ENCODE data around the gene TPRN.
A peak's percentile ranks its signal among the peaks of the same experiment; 100 is the strongest.

TPRN gene

DNA sequence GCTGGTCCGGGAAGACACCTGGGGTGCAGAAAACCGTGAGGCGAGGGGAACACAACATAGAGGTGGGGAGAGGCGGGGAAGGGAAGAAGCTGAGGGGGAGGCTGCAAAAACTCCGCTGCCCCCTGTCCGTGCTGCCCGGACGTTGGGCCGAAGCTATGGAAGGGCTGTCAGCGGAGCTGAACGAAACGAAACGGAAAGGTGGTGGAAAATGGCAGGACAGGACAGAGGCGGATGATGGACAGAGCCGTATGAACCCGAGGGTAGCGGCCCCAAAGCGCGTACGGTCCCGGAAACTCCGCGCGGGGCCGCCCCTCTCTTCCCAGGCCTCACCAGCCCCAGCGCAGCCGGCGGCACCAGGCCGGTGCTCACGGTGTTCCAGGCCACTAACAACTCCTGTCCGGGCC is 12.5 kb downstream of the TPRN start:
- DNase-seq, result no peak

DNA sequence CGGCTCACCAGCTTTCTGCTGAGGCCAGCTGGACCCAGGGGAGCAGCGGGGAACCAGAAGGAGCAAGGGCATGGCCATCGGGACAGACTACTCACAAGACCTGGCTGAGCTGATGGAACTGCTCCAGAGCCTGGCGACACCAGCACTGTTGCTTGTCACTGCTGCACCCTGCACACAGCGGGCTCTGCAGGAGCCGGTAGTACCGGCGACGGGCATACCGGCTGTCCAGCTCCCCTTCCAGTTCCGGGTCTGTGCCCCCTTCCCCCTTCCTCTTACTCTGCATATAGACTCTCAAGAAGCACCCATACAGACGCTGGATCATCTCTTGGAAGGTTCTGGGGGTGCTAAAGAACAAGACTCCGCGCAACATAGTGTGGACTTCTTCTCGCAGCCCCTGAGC is 13.2 kb downstream of the TPRN start:
- no peak for DNase-seq

DNA sequence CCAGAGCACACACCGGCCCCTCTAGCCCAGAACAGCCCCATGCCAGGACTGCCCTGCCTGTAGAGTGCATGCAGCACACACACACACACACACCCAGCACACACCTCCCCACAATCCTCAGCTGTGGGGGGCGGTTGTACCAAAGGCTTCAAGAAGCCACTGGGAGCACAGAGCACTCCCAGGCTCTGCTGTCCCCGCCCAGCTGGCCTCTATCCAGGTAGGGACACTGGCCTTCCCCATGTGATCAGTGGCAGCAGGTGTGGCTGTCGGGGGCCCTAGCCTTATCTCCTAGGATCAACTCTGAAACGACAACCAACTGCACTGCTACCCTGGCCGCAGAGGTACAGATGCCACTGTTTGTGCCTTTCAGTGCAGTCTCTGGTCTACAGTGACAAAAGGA is 14.2 kb downstream of the TPRN start:
- DNase-seq, result no peak

DNA sequence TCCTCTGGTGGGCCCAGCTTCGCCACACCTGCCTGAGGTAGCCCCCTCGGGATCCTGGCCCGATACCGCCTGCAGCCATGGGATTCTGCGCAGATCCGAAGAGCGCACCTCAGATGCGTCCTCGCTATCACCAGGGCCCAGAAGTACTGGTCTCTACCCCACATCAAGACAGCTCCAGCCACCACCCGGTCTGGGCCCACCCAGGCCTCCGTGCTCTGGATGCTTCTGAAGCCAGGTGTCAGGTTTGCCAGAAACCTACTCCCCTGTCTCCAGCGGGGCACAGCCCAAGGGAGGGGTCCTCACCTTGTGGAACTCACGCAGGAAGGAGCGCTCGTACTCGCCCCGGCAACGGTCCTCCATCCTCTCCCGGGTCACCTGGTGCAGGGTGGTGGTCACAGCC is 14.6 kb downstream of the TPRN start:
- DNase-seq, result no peak

DNA sequence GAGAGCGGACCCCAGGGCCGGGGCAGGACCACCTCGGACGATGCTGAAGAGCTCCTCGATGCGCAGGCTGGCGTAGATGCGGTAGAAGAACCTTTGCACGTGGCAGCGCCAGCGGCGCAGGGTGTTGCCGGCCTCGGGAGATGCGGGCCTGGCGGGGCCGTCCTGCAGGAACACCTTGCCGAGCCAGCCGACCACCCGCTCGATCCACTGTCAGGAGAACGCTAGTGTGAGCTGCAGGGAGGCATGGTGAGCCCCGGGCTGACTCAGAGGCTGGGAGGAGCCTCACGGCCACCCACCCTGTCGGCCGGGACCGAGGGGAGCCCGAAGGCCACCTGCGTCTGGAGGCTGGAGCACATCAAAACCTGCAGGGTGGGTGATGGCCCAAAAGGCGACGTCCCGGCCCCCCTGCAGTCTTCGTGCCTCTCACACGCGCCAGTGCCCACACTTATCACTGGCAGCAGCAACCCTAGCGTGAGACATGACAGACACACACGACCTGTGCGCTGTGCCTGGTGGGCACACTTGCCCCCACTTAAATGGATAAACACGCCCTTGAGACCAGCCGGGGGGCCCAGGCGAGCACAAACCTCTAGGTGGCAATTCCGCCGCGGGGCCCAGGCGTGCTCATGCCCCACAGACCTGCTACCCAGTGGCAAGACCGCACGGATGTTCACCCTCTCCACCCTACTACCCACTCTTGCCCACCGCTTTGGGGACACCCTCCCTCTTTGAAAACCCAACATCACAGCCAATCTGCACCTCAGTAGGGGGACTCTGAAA is 15.5 kb downstream of the TPRN start:
- no peak for DNase-seq

DNA sequence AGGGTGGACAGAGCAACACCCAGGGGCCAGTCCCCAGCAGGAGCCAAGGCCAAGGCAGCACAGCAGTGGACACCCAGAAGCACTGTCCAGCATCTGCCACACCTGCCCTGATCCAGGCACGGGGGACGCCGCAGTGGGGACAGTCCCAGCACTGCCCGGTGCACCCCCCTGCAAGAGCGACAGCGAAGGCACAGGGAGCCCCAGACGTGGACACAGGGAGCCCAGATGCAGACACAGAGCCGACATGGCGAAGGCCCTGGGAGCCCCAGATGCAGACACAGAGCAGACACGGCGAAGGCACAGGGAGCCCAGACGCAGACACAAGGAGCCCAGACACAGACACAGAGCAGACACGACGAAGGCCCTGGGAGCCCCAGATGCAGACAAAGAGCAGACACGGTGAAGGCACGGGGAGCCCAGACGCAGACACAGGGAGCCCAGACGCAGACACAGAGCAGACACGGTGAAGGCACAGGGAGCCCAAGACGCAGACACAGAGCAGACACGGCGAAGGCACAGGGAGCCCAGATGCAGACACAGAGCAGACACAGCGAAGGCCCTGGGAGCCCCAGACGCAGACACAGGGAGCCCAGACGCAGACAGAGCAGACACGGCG is 16.5 kb downstream of the TPRN start:
- no peak for DNase-seq

DNA sequence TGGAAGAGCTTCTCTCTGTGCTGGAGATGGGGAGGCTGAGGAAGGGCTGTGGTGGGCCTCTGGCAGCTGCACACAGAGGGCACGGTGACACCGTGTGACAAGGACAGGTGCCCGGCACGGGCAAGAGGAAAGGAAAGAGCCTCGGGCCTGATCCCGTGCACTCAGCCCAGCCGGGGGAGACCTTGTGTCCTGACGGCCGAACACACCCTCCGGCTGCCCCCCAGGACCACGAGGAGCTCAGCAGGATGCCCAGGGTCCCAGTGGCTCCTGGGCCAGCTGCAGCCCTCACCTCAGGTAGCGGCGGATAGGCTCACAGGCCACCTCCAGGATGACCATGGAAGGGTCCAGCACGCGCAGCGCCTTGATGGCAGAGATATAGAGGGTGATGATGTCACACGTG is 17.7 kb downstream of the TPRN start:
- DNase-seq, result no peak

DNA sequence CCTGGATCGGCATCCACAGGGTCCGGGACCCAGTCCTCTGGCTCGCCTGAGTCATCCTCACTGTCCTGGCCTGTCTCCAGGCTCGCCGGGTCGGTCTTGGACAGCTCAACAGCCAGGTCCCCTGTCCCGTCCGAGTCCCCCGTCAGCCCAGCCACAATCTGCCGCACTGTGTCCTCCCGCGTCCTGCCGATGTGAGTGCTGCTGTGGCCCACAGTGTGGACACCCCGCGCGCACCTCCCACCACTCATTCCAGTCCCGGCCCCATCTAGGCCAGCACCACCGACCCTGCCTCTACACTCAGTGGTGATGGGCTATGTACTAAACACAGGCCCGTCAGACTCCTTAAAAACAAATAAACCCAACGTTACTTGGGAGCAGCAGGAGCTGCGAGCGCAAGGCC is 18.9 kb downstream of the TPRN start:
- no peak for DNase-seq

DNA sequence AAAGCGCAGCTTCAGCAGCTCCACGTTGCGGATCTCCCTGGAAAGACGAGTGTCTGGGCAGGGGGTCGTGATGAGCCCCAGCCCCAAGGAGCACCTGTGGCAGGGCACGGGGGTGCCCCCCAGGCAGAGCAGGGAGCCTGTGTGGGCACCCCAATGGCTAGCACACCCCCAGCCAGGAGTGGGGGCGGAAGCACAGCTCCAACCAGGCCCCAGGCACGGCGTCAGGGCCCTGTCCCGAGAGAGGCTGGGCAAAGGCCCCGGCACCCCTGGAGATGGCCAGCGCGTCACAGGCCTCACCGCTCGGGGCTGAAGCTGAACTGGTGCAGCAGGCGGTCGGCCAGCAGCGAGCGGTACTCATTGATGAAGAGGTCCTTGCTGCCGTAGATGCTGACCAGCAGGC is 20.1 kb downstream of the TPRN start:
- DNase-seq, result no peak

DNA sequence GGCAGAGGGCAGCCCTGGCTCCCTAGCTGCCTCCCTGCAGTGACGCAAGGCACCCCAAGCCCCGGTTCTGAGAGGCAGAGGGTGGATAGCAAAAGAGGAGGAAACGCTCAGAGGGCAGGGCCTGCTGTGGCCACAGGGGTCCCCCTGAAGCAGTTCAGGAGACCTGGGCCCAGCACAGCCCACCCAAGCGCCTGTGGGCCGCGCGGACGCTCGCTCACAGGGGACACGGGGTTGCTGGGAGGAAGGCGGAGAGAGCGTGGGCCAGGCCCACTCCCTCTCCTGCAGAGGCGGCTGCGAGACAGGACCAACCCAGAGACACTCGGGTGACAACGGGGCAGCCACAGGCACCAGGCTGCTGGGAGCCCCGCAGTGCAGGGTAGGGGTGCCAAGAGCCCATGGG is 20.8 kb downstream of the TPRN start:
- DNase-seq, result no peak

DNA sequence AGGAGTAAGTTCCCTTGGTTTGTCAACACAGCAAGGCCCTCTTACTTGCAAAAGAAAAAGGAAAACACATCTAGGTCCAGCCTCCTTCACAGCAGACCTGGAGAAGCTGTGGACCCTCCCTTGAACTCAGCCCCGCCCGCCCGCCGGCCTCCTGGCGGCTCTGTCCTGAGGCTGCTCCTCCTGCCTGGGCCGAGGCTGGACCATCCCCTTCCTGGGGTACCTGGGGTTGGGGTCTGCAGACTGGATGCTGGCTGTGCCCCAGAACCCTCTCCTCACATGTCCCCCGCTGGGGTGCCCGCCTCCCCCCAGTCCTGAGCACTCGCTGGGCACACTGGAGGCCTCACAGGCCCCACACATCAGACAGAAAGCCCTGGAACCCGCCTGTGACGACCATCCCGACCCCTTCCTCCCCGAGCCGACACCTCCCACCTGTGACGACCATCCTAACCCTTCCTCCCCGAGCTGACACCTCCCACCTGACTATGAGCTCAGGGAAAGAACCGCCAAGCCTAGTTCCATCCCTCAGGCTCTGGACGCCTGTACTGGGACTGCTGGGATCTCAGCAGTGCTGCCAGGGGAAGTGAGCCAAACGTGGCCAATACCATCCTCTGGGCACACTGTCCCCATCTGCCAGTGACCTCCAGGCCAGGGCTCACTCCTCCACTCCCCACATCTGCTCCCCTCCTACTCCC is 21.5 kb downstream of the TPRN start:
- DNase-seq, result no peak

DNA sequence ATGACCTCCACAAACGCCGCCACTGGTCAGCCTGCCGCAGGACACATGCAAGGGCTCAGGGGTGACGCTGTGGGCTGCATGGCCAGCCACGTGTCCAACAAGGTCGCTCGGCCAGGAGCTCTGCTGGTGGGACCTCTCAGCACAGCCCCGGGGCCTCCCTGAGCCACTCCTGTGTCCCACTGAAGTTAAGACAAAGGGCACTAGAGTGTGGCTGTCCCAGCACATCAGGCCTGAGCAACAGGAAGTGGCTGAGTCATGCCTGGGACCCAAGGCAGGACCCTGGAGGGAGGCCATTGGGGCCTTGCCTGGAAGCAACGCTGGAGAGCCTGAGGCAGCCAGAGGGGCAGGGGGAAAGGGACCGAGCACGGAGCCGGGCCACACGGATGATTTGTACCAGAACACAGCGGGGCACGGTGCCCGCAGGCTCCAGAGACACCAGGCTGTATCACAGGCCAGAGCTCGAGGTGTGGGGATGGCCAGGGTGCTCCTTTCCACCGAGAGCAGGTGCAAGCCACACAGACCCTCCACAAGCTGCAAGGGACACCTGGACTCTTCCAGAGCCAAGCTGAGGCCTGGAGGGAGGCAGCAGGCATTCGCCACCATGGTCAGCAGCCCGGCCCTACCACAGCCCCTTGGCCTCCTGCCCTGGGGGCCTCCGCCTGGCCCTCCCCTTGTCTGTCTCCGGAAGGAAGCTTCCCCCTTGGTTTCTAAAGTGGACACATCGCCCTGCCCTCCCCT is 22.2 kb downstream of the TPRN start:
- DNase-seq, result no peak

DNA sequence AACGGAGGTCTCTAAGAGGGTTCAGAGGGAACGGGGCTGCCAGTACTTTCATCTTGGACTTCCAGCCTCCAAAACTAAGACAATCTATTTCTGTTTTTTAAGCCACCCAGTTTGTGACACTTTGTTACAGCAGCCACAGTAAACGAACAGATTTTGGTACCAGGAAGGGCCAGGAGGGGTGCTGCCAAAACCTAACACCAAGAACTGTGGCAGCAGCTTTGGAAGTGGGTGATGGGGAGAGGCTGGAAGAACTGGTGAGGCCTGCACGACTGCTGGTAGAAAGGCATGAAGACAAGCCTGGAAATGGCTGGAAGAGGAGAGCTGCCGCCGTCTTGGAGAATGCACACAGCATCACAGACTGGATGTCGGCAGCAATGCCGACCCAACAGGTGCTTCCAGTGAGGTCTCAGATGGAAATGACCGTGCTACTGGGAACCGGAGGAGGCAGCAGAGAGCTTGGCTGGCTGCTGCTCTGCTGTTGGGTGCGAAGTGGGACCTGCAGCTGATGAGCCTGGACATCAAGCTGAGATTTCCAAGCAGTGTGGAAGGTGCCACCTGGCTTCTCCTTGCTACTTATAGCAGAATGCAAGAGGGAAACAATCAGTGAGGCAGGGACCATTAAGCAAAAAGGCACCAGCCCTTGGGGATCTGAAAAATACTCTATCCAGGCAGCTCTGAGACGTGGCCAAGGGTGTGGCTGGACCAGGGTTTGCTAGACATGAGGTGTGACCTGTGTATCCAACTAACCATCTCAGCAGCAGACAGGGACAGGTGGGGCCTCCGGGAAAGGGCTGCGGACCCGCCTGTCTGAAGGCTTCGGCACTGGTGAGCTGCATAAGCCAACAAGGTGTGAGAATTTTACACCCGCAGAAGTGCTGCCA is 24.0 kb downstream of the TPRN start:
- peak; percentile 31 to 39 (median 31) for DNase-seq

DNA sequence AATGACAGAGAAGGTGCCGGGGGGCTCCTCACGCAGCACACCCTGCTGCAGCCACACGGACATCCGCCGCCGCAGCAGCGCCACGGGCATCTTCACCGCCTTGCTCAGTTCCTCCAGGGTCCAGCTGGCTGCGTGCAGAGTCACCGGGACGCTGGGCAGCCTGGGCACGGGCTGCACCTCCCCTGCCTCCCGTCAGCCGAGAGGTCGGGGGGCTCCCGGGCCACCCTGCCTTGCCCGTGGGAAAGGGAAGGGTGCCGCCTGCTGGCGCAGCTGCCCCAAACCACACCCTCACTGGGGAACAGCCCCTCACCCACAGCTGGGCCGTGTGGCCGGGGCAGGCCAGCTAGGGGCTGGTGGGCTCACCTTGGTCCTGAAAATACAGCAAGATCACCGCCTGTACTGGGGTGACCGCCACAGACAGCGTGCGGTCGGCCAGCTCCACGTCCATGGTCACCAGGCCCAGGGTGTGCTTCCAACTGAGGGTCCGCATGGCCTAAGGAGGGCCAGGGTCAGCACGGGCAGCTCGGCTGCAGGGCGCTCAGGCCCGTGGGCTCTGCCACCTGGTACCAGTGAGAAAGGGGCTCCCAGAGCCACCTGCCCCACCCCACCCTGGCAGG is 25.1 kb downstream of the TPRN start:
- no peak for DNase-seq

DNA sequence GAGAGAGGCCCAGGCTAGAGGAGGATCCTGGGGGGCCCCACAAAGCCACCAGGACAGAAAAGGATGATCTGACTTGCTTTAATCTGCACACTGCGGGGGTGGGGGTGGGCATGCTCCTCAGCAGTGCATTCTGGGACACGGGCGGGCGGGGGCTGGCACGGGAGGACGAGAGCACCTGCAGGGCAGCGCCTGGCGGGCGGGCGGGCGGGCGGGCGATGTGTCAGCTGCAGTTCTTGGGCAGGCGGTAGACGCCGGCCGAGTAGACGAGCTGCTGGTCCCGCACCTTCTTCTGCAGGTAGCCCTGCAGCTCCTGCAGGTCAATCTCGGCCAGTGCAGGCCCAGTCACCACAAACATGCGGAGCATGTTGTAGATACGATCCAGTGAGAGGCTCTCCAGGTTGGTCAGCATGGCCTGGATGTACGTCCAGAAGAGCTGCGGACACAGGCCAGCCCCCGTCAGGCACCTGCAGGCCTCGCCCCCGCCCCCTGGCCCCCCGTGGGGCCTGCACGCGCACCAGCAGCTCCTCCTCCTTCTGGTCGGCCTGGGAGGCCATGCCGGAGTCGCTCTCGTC is 25.7 kb downstream of the TPRN start:
- no peak for DNase-seq

DNA sequence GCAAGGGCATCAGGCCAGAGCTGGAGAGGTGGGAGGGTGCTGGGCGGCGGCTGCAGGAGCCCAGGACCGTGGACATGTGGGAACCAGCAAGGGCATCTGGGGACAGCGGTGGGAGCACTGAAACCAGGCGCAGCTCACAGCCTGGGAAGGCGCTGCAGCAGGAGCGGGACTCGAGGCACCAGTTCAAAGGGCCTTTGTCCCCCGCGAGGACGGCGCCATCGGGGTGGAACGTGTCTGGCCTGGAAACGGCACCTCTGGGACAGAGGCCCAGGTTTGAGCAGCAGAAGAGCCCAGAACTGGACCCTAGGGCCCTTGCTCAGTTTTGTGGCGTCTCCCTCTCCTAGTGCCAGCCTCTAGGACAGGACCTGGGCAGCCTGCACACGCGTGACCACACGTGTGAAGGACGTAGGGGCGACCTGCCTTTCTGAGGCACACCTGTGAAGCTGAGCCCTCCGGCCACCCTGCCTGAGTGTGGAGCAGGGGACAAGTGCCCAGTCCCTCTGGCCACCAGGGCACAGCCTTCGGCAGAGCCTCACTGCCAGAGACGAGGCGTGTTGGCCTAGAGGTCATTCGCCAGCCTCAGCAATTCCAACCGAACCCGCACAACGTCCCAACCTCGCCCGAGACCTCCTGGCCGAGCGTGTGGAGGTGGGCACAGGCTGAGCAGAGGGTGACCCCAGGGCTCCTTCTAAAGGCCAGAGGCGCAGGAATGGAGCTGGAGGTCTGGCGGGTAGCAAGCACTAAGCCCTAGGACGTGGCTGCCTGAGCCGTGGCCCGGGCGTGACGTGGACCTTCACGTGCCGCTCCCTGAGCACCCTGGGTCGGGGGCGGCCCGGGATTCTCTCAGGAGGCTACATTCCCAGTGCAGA is 26.5 kb downstream of the TPRN start:
- DNase-seq, result no peak

DNA sequence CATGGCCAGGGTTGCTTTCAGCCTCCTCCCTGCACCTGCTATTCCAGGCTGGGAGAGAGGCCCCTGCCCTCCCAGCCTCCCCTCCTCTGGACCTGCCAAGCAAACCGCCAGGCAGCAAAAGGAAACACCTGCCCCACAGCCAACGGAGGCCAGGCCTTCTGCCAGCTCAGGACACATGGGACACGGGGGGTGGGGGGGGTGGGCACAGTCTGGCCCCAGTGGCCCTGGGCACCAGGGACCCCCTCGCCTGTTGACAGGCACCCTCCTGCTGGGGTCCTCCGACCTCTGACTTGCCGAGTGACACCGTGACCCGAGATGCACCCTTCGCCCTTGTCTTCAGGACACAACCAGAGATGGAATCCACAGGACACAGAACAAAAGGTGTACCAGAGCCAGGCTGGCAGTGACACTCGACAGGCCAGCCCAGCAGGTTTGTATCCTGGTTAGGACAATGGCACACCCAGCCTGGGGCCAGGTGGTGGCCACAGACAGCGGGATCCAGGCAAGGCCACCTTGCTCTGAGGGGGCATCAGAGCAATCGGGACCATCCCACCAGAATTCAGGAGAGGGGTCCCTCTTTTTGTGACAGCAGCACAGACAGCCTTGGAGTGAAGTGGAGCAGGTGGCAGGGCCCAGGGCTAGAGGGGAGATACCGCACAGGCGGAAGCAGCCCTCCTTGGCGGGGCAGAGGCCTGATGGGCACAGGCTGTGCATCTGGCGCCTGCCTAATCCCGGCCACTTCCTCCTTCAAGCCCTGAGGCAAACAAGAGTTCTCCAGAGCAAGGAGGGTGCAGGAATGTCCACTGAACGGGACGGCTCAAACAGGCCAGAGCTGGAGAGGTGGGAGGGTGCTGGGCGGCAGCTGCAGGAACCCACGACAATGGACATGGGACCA is 27.4 kb downstream of the TPRN start:
- no peak for DNase-seq

DNA sequence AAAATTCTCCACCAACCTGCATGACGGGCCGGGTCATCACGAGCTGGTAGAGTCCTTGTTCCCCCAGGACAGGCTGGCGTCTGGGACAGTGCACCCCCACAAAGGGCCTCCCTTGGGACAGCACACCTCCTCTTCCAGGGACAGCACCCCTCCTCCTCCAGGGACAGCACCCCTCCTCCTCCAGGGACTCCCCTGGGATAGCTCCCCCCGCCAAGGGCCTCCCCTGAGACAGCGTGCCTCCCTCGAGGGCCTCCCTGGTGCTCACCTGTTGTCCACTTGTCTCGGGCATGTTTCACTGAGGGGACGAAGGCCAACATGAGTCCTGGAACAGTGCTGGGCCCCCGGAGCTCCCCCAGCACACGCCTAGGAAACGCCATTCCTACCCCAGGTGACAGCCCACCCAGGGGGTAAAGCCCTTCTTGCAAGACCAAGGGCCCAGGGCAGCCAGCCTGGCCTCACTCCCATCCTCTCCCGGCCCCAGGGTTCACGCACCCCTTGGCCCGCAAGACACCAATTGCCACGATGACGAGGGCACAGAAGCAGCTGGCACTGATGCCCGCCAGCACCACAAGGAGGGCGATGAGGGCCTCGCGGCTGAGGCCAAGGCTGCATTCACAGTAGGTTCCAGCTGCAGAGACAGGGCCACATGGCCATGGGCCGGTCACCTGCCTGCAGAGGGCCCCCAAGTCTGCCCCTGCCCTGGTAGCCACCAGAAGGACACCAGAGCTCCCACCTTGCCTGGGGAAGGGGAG is 29.2 kb downstream of the TPRN start:
- no peak for DNase-seq
